PFSK-1 (cell line): ENCODE data around the gene ASPM.

ENCODE experiments used
- FOXP2 ChIP-seq: optimal IDR thresholded peaks from 2 replicates; pipeline ENCODE3; 2011; ENCODE audit warnings: borderline replicate concordance, control low read depth, inconsistent platforms; ENCODE audit not compliant: insufficient read depth; ENCODE audit errors: extremely low read length, extremely low read depth
- POLR2AphosphoS5 ChIP-seq: IDR thresholded peaks from 2 replicates; pipeline ENCODE4 v1.6.1; 2012; ENCODE audit warnings: low read depth, mild to moderate bottlenecking, control low read depth, low read length, moderate library complexity
- REST ChIP-seq, 2 experiments: IDR thresholded peaks; 2 replicates each; pipeline versions ENCODE4 v1.6.1 to v1.8.0; 2011 to 2012; ENCODE audit warnings: low read depth in 2 of 2, low read length in 2 of 2, control low read depth in 1 of 2, inconsistent platforms in 1 of 2, mild to moderate bottlenecking in 1 of 2, moderate library complexity in 1 of 2; ENCODE audit not compliant: insufficient read depth in 1 of 2
- TAF1 ChIP-seq: IDR thresholded peaks from 2 replicates; pipeline ENCODE4 v1.6.1; 2012; ENCODE audit warnings: low read length, control low read depth, borderline replicate concordance; ENCODE audit not compliant: insufficient read depth

GRCh38 chr1:197124376-197124775 is 22.1 kb downstream of the ASPM start:
- TF ChIP-seq POLR2AphosphoS5 (no peak), REST (IDR thresholded peaks at IDR 0.05; ENCODE audit: insufficient read depth in 1 of 2, low read depth in 2 of 2, low read length in 2 of 2) (no peak), TAF1 (no peak), FOXP2 (no peak)
